ENCODE results near the gene CXXC1. TPM values are rescaled to one million over a fixed set of nuclear protein-coding genes. Genes with fewer than 3 reads are reported as not detected.

Gene CXXC1
- total RNA-seq, 1 donor from 2014 or later = 94.9 TPM

DNA sequence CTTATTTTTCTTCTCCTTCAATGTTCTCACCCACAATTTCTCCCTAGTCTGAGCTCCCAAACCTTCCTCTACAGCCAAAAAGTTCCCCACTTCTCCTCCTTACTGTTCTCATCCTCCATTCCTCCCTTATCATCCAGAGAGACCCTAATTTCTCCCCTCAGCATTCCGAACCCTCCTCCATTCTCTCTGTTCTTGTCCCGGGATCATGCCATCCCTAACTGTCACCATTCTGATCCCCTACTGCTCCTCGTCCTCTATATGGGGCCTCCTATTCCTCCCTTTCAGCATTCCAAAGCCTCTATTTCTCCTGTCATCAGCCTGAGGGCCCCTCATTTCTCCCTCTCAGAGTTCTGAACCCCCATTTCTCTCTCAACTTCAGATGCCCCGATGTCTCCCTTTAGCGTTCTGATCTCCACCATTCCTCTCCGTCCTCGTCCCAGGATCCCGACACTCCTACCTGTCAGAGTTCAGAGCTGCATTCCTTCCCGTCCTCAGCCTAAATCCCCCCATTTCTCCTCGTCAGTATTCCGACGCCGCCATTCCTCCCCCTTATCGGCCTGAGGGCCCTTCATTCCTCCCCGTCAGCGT, 6.7 kb downstream of the CXXC1 start:
- peak overlapping the region; percentile 88 for H3K4me3 Mint-ChIP-seq (ENCODE audit: low read depth)
- H3K9me3 Mint-ChIP-seq = no peaks in the 10 kb centered on the region
- H3K36me3 Mint-ChIP-seq (ENCODE audit: low read depth) = peaks cover 82% of the 10 kb centered on the region
- intact Hi-C loops (cut with micrococcal nuclease) = loop anchor here (1.0 to 10.0 kb wide), 9 partner anchors 14 to 1746 kb away; partner anchors contain the start of genes ACAA2, CFAP53, CTIF and RPL17
- peak overlapping the region; percentile 90 for H3K27ac Mint-ChIP-seq
- no peaks in the 10 kb centered on the region for H3K27me3 Mint-ChIP-seq (ENCODE audit: low read depth)
- peaks cover 30% of the 10 kb centered on the region for H3K4me1 Mint-ChIP-seq (ENCODE audit: low read depth)
- DNase-seq (ENCODE audit: low spot score) = no peak

- peak overlapping the region; percentile 88 for H3K4me3 Mint-ChIP-seq (ENCODE audit: low read depth)
- peaks cover 29% of the 10 kb centered on the region for H3K4me1 Mint-ChIP-seq (ENCODE audit: low read depth)
- no peak for DNase-seq (ENCODE audit: low spot score)
- no peak overlapping the region for H3K27ac Mint-ChIP-seq
- H3K27me3 Mint-ChIP-seq (ENCODE audit: low read depth) = no peaks in the 10 kb centered on the region
- no peaks in the 10 kb centered on the region for H3K9me3 Mint-ChIP-seq
- H3K36me3 Mint-ChIP-seq (ENCODE audit: low read depth) = peaks cover 83% of the 10 kb centered on the region
- intact Hi-C loops (cut with micrococcal nuclease) = loop anchor here (2.0 to 10.0 kb wide), 5 partner anchors 465 to 1745 kb away; partner anchors contain the start of genes ACAA2, CTIF, RPL17 and SMAD4
These were observed 7.7 kb downstream of the CXXC1 start for GRCh38 chr18:50279752-50280151.

- intact Hi-C loops (cut with micrococcal nuclease) = no loop called here
- H3K27me3 Mint-ChIP-seq (ENCODE audit: low read depth) = no peaks in the 10 kb centered on the region
- peaks cover 26% of the 10 kb centered on the region for H3K4me1 Mint-ChIP-seq (ENCODE audit: low read depth)
These were observed 9.6 kb downstream of the CXXC1 start for GRCh38 chr18:50277942-50278341.

DNA sequence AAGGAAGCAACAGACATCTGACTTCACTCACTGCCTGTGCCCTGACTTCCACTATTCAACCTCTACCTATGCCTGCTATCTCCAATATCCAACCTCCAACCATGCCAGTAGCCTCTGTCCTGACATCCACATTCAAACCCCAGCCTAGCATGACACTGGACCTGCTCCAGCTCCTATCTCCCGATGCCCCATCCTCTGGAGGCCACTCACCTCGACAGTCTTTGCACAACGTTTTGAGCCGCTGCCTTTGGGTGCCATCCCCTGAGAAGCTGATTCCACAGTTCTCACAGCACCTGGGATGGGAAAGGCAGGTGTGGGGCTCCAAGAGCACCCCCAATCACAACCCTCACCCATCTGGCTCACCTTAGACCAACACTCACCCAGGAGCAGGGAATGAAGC, 11.0 kb downstream of the CXXC1 start:
- peaks cover 84% of the 10 kb centered on the region for H3K36me3 Mint-ChIP-seq (ENCODE audit: low read depth)
- no peak overlapping the region for H3K27ac Mint-ChIP-seq
- DNase-seq (ENCODE audit: low spot score) = no peak
- H3K27me3 Mint-ChIP-seq (ENCODE audit: low read depth) = no peaks in the 10 kb centered on the region
- intact Hi-C loops (cut with micrococcal nuclease) = no loop called here
- H3K9me3 Mint-ChIP-seq = no peaks in the 10 kb centered on the region
- H3K4me3 Mint-ChIP-seq (ENCODE audit: low read depth) = no peak overlapping the region
- peaks cover 23% of the 10 kb centered on the region for H3K4me1 Mint-ChIP-seq (ENCODE audit: low read depth)

More at GRCh38 chr18:50277942-50278341, 9.6 kb downstream of the CXXC1 start:
- Mint-ChIP-seq H3K4me3 (ENCODE audit: low read depth) (no peak overlapping the region), H3K36me3 (ENCODE audit: low read depth) (peaks cover 82% of the 10 kb centered on the region), H3K27ac (no peak overlapping the region), H3K9me3 (no peaks in the 10 kb centered on the region)
- no peak for DNase-seq (ENCODE audit: low spot score)

- no peak for DNase-seq (ENCODE audit: low spot score)
- intact Hi-C loops (cut with micrococcal nuclease) = no loop called here
- H3K4me1 Mint-ChIP-seq (ENCODE audit: low read depth) = peaks cover 18% of the 10 kb centered on the region
These were observed 11.9 kb downstream of the CXXC1 start for GRCh38 chr18:50275503-50276036.

GRCh38 chr18:50274941-50275340, 12.6 kb downstream of the CXXC1 start:
- intact Hi-C loops (cut with micrococcal nuclease) = no loop called here
- Mint-ChIP-seq H3K9me3 (no peaks in the 10 kb centered on the region), H3K36me3 (ENCODE audit: low read depth) (peaks cover 80% of the 10 kb centered on the region), H3K27ac (no peak overlapping the region), H3K4me3 (ENCODE audit: low read depth) (no peak overlapping the region), H3K27me3 (ENCODE audit: low read depth) (no peaks in the 10 kb centered on the region), H3K4me1 (ENCODE audit: low read depth) (peaks cover 12% of the 10 kb centered on the region)
- DNase-seq (ENCODE audit: low spot score) = no peak

More at GRCh38 chr18:50275503-50276036, 11.9 kb downstream of the CXXC1 start:
- Mint-ChIP-seq H3K27ac (no peak overlapping the region), H3K9me3 (no peaks in the 10 kb centered on the region), H3K27me3 (ENCODE audit: low read depth) (no peaks in the 10 kb centered on the region), H3K36me3 (ENCODE audit: low read depth) (peaks cover 81% of the 10 kb centered on the region), H3K4me3 (ENCODE audit: low read depth) (no peak overlapping the region)

DNA sequence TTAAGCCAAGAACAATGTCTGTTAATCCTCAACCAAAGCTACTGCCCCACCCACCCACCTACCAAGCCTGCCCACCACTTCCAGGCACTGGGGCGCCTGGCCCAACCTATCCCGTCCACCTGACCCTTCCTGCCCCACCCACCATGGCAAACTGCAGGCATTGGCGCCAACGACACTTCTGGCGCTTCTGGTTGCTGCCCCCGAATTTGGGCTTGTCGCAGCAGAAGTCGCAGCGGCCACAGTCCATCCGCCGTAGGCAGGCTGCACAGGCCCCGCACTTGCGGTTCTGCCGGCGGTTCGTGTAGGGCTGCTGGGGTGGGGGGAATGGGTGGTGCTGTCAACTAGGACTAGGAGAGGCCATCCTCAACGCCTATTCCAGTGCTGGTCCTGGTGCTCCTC, 13.4 kb downstream of the CXXC1 start:
- no peak for DNase-seq (ENCODE audit: low spot score)
- H3K4me3 Mint-ChIP-seq (ENCODE audit: low read depth) = no peak overlapping the region
- H3K36me3 Mint-ChIP-seq (ENCODE audit: low read depth) = peaks cover 84% of the 10 kb centered on the region
- intact Hi-C loops (cut with micrococcal nuclease) = no loop called here
- peaks cover 7% of the 10 kb centered on the region for H3K4me1 Mint-ChIP-seq (ENCODE audit: low read depth)
- no peaks in the 10 kb centered on the region for H3K9me3 Mint-ChIP-seq
- no peaks in the 10 kb centered on the region for H3K27me3 Mint-ChIP-seq (ENCODE audit: low read depth)
- H3K27ac Mint-ChIP-seq = no peak overlapping the region

DNA sequence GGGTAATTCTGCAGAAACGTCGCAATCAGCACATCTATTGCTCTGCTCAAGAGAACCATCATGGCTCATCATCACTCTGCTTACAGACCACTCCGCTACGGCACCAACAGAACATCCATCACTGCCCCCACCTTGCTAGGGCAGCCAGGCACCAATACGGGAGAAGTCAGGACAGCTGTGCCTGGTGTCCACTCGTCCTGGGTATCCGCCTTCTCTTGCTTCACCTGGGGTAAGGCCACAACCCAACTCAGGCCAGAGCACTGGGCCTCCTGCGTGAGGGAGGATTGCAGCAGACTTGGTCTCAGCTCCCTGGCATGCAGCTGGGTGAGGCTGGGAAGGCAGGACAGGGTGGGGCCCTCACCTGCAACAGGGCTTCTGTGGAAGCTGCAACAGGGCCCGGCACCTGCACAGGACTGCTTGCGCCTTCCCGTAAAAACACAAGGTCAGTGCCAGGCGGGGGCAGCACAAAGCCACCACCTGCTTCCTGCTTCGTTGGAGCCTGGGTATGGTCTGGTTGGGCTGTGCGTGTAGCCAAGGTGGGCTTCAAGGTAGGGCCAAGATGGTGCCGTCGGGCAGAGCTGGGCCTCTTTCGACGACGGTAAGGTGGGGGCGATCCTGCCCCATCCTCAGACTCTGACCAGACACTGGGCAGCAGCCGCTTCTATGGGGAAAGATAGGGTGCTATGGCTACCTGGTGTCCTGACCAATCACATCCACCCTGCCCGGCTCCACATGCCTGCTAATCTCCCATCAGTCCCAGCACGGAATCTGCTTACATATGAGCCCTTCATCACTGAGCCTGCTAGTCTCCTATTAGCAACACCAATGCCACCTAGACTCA, 14.1 kb downstream of the CXXC1 start:
- peaks cover 84% of the 10 kb centered on the region for H3K36me3 Mint-ChIP-seq (ENCODE audit: low read depth)
- H3K27me3 Mint-ChIP-seq (ENCODE audit: low read depth) = no peaks in the 10 kb centered on the region
- no peaks in the 10 kb centered on the region for H3K9me3 Mint-ChIP-seq
- H3K4me1 Mint-ChIP-seq (ENCODE audit: low read depth) = peaks cover 6% of the 10 kb centered on the region
- intact Hi-C loops (cut with micrococcal nuclease) = no loop called here
- H3K27ac Mint-ChIP-seq = no peak overlapping the region
- DNase-seq (ENCODE audit: low spot score) = no peak
- H3K4me3 Mint-ChIP-seq (ENCODE audit: low read depth) = no peak overlapping the region

GRCh38 chr18:50272568-50272967, 14.9 kb downstream of the CXXC1 start:
- no peak overlapping the region for H3K27ac Mint-ChIP-seq
- H3K4me1 Mint-ChIP-seq (ENCODE audit: low read depth) = peaks cover 4% of the 10 kb centered on the region
- H3K27me3 Mint-ChIP-seq (ENCODE audit: low read depth) = no peaks in the 10 kb centered on the region
- no peak overlapping the region for H3K4me3 Mint-ChIP-seq (ENCODE audit: low read depth)
- peaks cover 79% of the 10 kb centered on the region for H3K36me3 Mint-ChIP-seq (ENCODE audit: low read depth)
- intact Hi-C loops (cut with micrococcal nuclease) = no loop called here
- DNase-seq (ENCODE audit: low spot score) = no peak
- H3K9me3 Mint-ChIP-seq = no peaks in the 10 kb centered on the region

- H3K9me3 Mint-ChIP-seq = no peaks in the 10 kb centered on the region
- H3K27ac Mint-ChIP-seq = peak overlapping the region; percentile 23
- DNase-seq (ENCODE audit: low spot score) = peak; percentile 72
- intact Hi-C loops (cut with micrococcal nuclease) = loop anchor here (1.0 to 5.0 kb wide), 2 partner anchors 51 to 89 kb away; no protein-coding TSS in a partner anchor
- H3K4me3 Mint-ChIP-seq (ENCODE audit: low read depth) = peak overlapping the region; percentile 66
- peaks cover 3% of the 10 kb centered on the region for H3K27me3 Mint-ChIP-seq (ENCODE audit: low read depth)
- peaks cover 11% of the 10 kb centered on the region for H3K4me1 Mint-ChIP-seq (ENCODE audit: low read depth)
- H3K36me3 Mint-ChIP-seq (ENCODE audit: low read depth) = peaks cover 40% of the 10 kb centered on the region
These were observed 19.3 kb downstream of the CXXC1 start for GRCh38 chr18:50268022-50268747.

DNA sequence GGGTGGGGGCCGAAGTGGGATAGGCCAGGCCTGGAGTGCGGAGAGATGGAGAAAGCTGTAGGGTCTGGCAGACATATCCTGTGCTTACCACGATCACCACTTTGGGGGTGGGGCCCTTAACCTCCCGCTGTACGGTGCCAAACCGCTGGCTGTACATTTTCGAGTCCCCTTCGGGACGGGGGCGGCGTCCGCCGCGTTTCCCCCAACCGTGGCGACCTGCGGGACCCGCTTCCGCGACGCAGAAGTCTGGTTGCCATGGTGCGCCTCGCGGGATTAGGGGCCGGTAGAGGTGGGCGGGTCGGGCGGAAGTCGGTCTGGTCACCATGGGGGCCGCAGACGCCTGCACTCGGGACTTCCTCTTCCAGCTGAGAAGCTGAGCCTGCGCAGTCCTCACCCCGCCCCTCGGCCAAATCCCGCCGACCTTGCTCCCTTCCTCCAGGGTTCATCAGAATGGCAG, 21.2 kb downstream of the CXXC1 start, which contains the start of gene CFAP53:
Gene CFAP53, minus strand, starts transcription at position 248 of the 457 bp plus-strand sequence. Its CDS starts 91 bp downstream, at position 157.
- Mint-ChIP-seq H3K27ac (peak within 1 kb of the TSS; percentile 62), H3K27me3 (ENCODE audit: low read depth) (peaks cover 7% of the 10 kb centered on the region), H3K9me3 (no peaks in the 10 kb centered on the region), H3K36me3 (ENCODE audit: low read depth) (peaks cover 23% of the 10 kb centered on the region), H3K4me1 (ENCODE audit: low read depth) (peaks cover 11% of the 10 kb centered on the region), H3K4me3 (ENCODE audit: low read depth) (peak within 1 kb of the TSS; percentile 80)
- peak; percentile 79 for DNase-seq (ENCODE audit: low spot score)
- intact Hi-C loops (cut with micrococcal nuclease) = loop anchor here (1.0 to 5.0 kb wide), 4 partner anchors 15 to 49 kb away; partner anchors contain the start of genes CXXC1 and MBD1

- Mint-ChIP-seq H3K9me3 (peaks cover 4% of the 10 kb centered on the region), H3K27ac (no peak overlapping the region), H3K4me3 (ENCODE audit: low read depth) (no peak overlapping the region), H3K27me3 (ENCODE audit: low read depth) (peaks cover 15% of the 10 kb centered on the region), H3K36me3 (ENCODE audit: low read depth) (no peaks in the 10 kb centered on the region), H3K4me1 (ENCODE audit: low read depth) (peaks cover 8% of the 10 kb centered on the region)
- DNase-seq (ENCODE audit: low spot score) = no peak
- intact Hi-C loops (cut with micrococcal nuclease) = no loop called here
These were observed 24.5 kb downstream of the CXXC1 start for GRCh38 chr18:50262977-50263376.
